H9 (cell line): ENCODE results near the gene DPY30. TPM values are rescaled to one million over a fixed set of nuclear protein-coding genes. Genes with fewer than 3 reads are reported as not detected.

Experiments
- DNase-seq: peaks from one replicate; pipeline ENCODE4 v3.0.0-alpha.2; 2017
- H2AFZ ChIP-seq: one replicate; pipeline ENCODE4 v1.6.1; 2013; ENCODE audit warnings: mild to moderate bottlenecking, low read length, control low read depth, moderate library complexity
- H2AK5ac ChIP-seq: 2 replicates; pipeline ENCODE4 v1.6.1; 2013; ENCODE audit warnings: low read length, control low read depth, mixed read lengths; ENCODE audit not compliant: insufficient read length
- H2BK120ac ChIP-seq: one replicate; pipeline ENCODE4 v1.6.1; 2013; ENCODE audit warnings: low read depth, mild to moderate bottlenecking, low read length, control low read depth, inconsistent platforms; ENCODE audit not compliant: poor library complexity, severe bottlenecking
- H2BK12ac ChIP-seq: 2 replicates; pipeline ENCODE4 v1.6.1; 2013; ENCODE audit warnings: low read length, control low read depth, mixed read lengths, low read depth; ENCODE audit not compliant: insufficient read length
- H2BK15ac ChIP-seq: 2 replicates; pipeline ENCODE4 v1.6.1; 2013; ENCODE audit warnings: low read depth, low read length, control low read depth
- H2BK20ac ChIP-seq: one replicate; pipeline ENCODE4 v1.6.1; 2013; ENCODE audit warnings: low read depth, mild to moderate bottlenecking, low read length, control low read depth, inconsistent platforms; ENCODE audit not compliant: poor library complexity, severe bottlenecking
- H2BK5ac ChIP-seq: 2 replicates; pipeline ENCODE4 v1.6.1; 2013; ENCODE audit warnings: low read length, control low read depth, mixed read lengths; ENCODE audit not compliant: insufficient read length
- H3K14ac ChIP-seq: 2 replicates; pipeline ENCODE4 v1.6.1; 2013; ENCODE audit warnings: low read length, control low read depth; ENCODE audit not compliant: insufficient read depth
- H3K18ac ChIP-seq: 2 replicates; pipeline ENCODE4 v1.6.1; 2013; ENCODE audit warnings: low read depth, mild to moderate bottlenecking, mixed read lengths, low read length, control low read depth; ENCODE audit not compliant: insufficient read length
- H3K23ac ChIP-seq: 2 replicates; pipeline ENCODE4 v1.6.1; 2013; ENCODE audit warnings: low read length, control low read depth, mixed read lengths, low read depth; ENCODE audit not compliant: insufficient read length
- H3K23me2 ChIP-seq: 2 replicates; pipeline ENCODE4 v1.6.1; 2013; ENCODE audit warnings: low read depth, mild to moderate bottlenecking, mixed read lengths, low read length, control low read depth; ENCODE audit not compliant: insufficient read length, poor library complexity, severe bottlenecking
- H3K27ac ChIP-seq: 2 replicates; pipeline ENCODE4 v1.5.1; 2013; ENCODE audit warnings: low read length, control low read depth, mixed read lengths, low read depth; ENCODE audit not compliant: insufficient read length
- H3K27me3 ChIP-seq: 2 replicates; pipeline ENCODE4 v1.6.1; 2013; ENCODE audit warnings: low read length, control low read depth, inconsistent platforms; ENCODE audit not compliant: insufficient read depth
- H3K4ac ChIP-seq: 2 replicates; pipeline ENCODE4 v1.6.1; 2013; ENCODE audit warnings: low read depth, mild to moderate bottlenecking, control low read depth, inconsistent platforms, low read length, moderate library complexity
- H3K4me1 ChIP-seq: 2 replicates; pipeline ENCODE4 v1.6.1; 2013; ENCODE audit warnings: low read length, control low read depth, inconsistent platforms; ENCODE audit not compliant: insufficient read depth
- H3K4me2 ChIP-seq: 2 replicates; pipeline ENCODE4 v1.6.1; 2013; ENCODE audit warnings: low read length, control low read depth, mixed read lengths; ENCODE audit not compliant: insufficient read length, insufficient read depth
- H3K56ac ChIP-seq: 2 replicates; pipeline ENCODE4 v1.6.1; 2013; ENCODE audit warnings: low read depth, mild to moderate bottlenecking, mixed read lengths, low read length, control low read depth; ENCODE audit not compliant: insufficient read length
- H3K79me1 ChIP-seq: 2 replicates; pipeline ENCODE4 v1.6.1; 2013; ENCODE audit warnings: low read depth, mild to moderate bottlenecking, moderate library complexity, low read length, control low read depth, inconsistent platforms; ENCODE audit not compliant: insufficient read depth, poor library complexity, severe bottlenecking
- H3K79me2 ChIP-seq: 2 replicates; pipeline ENCODE4 v1.6.1; 2013; ENCODE audit warnings: low read length, control low read depth, inconsistent platforms; ENCODE audit not compliant: insufficient read depth
- H3K9ac ChIP-seq: 2 replicates; pipeline ENCODE4 v1.6.1; 2013; ENCODE audit warnings: low read length, control low read depth, mixed read lengths; ENCODE audit not compliant: insufficient read length; ENCODE audit errors: extremely low read depth
- H3K9me3 ChIP-seq: one replicate; pipeline ENCODE4 v1.6.1; 2013; ENCODE audit warnings: low read depth, low read length, inconsistent platforms; ENCODE audit not compliant: control insufficient read depth
- H3T11ph ChIP-seq: one replicate; pipeline ENCODE4 v1.6.1; 2013; ENCODE audit warnings: mild to moderate bottlenecking, low read length, control low read depth, inconsistent platforms
- H4K20me1 ChIP-seq: one replicate; pipeline ENCODE4 v1.6.1; 2013; ENCODE audit not compliant: control insufficient read depth, insufficient read length, insufficient read depth
- H4K5ac ChIP-seq: 2 replicates; pipeline ENCODE4 v1.6.1; 2013; ENCODE audit warnings: low read depth, mild to moderate bottlenecking, mixed read lengths, low read length, control low read depth; ENCODE audit not compliant: insufficient read length
- H4K8ac ChIP-seq: replicated peaks from 2 replicates; pipeline ENCODE4 v1.6.1; 2013; ENCODE audit warnings: low read length, control low read depth, mixed read lengths, low read depth; ENCODE audit not compliant: insufficient read length
- H4K91ac ChIP-seq: 2 replicates; pipeline ENCODE4 v1.6.1; 2013; ENCODE audit warnings: low read depth, mild to moderate bottlenecking, moderate library complexity, mixed read lengths, low read length, control low read depth; ENCODE audit not compliant: insufficient read length
- H3K27ac Mint-ChIP-seq, 3 experiments: 2 replicates in 2 of 3; 3 replicates in 1 of 3; pipeline ENCODE4 v1.8.0; 2020 to 2021; ENCODE audit warnings: mixed read lengths in 3 of 3, mild to moderate bottlenecking in 1 of 3, moderate library complexity in 1 of 3
- H3K27me3 Mint-ChIP-seq: 2 replicates; pipeline ENCODE4 v1.8.0; 2021; ENCODE audit warnings: low read depth, mild to moderate bottlenecking, moderate library complexity, mixed read lengths
- H3K36me3 Mint-ChIP-seq, 3 experiments: 2 replicates in 2 of 3; 3 replicates in 1 of 3; pipeline ENCODE4 v1.8.0; 2020 to 2021; ENCODE audit warnings: low read depth in 3 of 3, mixed read lengths in 3 of 3; ENCODE audit not compliant: insufficient read depth in 1 of 3
- H3K4me1 Mint-ChIP-seq, 2 experiments: 2 replicates each; pipeline ENCODE4 v1.8.0; 2020; ENCODE audit warnings: mixed read lengths in 2 of 2
- H3K4me3 Mint-ChIP-seq, 2 experiments: 2 replicates in 1 of 2; 3 replicates in 1 of 2; pipeline ENCODE4 v1.8.0; 2020 to 2021; ENCODE audit warnings: mild to moderate bottlenecking in 2 of 2, mixed read lengths in 2 of 2, moderate library complexity in 1 of 2
- H3K9me3 Mint-ChIP-seq, 2 experiments: 2 replicates in 1 of 2; 3 replicates in 1 of 2; pipeline ENCODE4 v1.8.0; 2020; ENCODE audit warnings: mild to moderate bottlenecking in 2 of 2, mixed read lengths in 2 of 2, moderate library complexity in 1 of 2
- WGBS: extraction: QIAGEN DNeasy Blood & Tissue Kit; methylation state at CpG from one replicate; pipeline ENCODE4 v1.1.7; 2013; ENCODE audit warnings: missing lambda C conversion rate, low lambda C conversion rate, mixed read lengths; ENCODE audit not compliant: insufficient read length; ENCODE audit errors: extremely low coverage; 5-methylcytosine and 5-hydroxymethylcytosine counted together
- total RNA-seq: library from RNA; stranded (reverse); gene quantifications from 2 replicates; pipeline ENCODE4 v1.2.1, GENCODE V29; 2021
- TF ChIP-seq, protein P1 (sequence below): fragments of 200-600 bp; sonication (generic); conservative IDR thresholded peaks from 3 replicates; pipeline ENCODE4 v1.8.0; 2021; ENCODE audit warnings: antibody characterized with exemption, mild to moderate bottlenecking

The DPY30 gene
- total RNA-seq, 1 experiment from 2014 or later, result 148 TPM

DNA sequence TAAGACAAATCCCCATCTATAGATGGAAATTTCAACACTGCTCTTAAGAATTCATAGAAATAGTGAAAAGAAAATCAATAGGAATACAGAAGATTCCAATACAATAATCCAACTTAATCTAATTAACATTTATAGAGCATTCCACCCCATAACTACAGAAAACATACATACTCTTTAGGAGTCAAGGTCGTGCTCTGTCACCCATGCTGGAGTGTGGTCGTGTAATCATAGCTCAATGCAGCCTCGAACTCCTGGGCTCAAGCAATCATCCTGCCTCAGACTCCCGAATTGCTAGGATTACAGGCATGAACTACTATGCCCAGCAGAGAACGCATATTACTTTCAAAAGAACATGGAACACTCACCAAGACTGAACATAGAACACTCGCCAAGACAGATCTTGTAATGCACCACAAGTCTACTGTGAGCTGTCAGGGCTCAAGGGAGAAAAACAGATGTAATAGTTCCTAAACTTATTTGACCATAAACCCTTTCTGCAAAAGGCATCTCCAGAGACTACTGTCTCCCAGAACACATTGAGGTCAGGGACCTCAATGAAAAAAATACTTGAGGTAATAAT, 42.9 kb downstream of the DPY30 start:
- no peaks in the 10 kb centered on the region for H4K20me1 ChIP-seq
- no peak overlapping the region for H3K23ac ChIP-seq
- H3T11ph ChIP-seq, result no peak overlapping the region
- H2BK12ac ChIP-seq, result no peak overlapping the region
- Mint-ChIP-seq H3K4me1 (peaks cover 4 to 7% of the 10 kb centered on the region in 2 experiments; a peak in 2 of 4 replicates), H3K27ac (peak overlapping the region in 1 of 3 experiments; percentile 59; a peak in 2 of 7 replicates), H3K36me3 (peaks cover 0 to 3% (median 0%) of the 10 kb centered on the region in 3 experiments; a peak in 1 of 7 replicates), H3K9me3 (no peaks in the 10 kb centered on the region), H3K4me3 (no peak overlapping the region), H3K27me3 (no peaks in the 10 kb centered on the region)
- DNase-seq, result no peak
- H2BK5ac ChIP-seq, result no peak overlapping the region
- no peaks in the 10 kb centered on the region for H3K9me3 ChIP-seq
- H2BK20ac ChIP-seq, result no peak overlapping the region
- no peaks in the 10 kb centered on the region for H3K23me2 ChIP-seq
- no peak overlapping the region for H3K4ac ChIP-seq
- no peak overlapping the region for H3K14ac ChIP-seq
- H2BK15ac ChIP-seq, result no peak overlapping the region
- no peaks in the 10 kb centered on the region for H3K4me1 ChIP-seq
- H3K27ac ChIP-seq, result no peak overlapping the region
- no peaks in the 10 kb centered on the region for H3K27me3 ChIP-seq
- no peak overlapping the region for H4K8ac ChIP-seq
- H4K5ac ChIP-seq, result no peak overlapping the region
- TF ChIP-seq, protein P1, sequence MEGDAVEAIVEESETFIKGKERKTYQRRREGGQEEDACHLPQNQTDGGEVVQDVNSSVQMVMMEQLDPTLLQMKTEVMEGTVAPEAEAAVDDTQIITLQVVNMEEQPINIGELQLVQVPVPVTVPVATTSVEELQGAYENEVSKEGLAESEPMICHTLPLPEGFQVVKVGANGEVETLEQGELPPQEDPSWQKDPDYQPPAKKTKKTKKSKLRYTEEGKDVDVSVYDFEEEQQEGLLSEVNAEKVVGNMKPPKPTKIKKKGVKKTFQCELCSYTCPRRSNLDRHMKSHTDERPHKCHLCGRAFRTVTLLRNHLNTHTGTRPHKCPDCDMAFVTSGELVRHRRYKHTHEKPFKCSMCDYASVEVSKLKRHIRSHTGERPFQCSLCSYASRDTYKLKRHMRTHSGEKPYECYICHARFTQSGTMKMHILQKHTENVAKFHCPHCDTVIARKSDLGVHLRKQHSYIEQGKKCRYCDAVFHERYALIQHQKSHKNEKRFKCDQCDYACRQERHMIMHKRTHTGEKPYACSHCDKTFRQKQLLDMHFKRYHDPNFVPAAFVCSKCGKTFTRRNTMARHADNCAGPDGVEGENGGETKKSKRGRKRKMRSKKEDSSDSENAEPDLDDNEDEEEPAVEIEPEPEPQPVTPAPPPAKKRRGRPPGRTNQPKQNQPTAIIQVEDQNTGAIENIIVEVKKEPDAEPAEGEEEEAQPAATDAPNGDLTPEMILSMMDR, result no peak
- H3K56ac ChIP-seq, result no peak overlapping the region
- H3K79me2 ChIP-seq, result peaks cover 7% of the 10 kb centered on the region; the same call in 1 of the 2 replicates
- no peak overlapping the region for H4K91ac ChIP-seq
- H3K4me2 ChIP-seq, result no peak overlapping the region
- H3K79me1 ChIP-seq, result peaks cover 4% of the 10 kb centered on the region
- no peak overlapping the region for H3K9ac ChIP-seq
- WGBS, result no CpG with 5 or more reads among the region's 6 CpGs
- H2BK120ac ChIP-seq, result no peak overlapping the region
- no peak overlapping the region for H2AFZ ChIP-seq
- no peak overlapping the region for H3K18ac ChIP-seq
- no peak overlapping the region for H2AK5ac ChIP-seq
